GM23338 (cell line): ENCODE data around the gene SLC6A12. TPM values are rescaled to one million over a fixed set of nuclear protein-coding genes. Genes with fewer than 3 reads are reported as not detected.

Source experiments
- ATAC-seq: fragments of 200-7000 bp; cut with Tn5 transposase; 3 replicates; pipeline ENCODE4 v1.9.1; 2020
- DNase-seq: peaks from one replicate; pipeline ENCODE4 v3.0.0-alpha.2; 2015; ENCODE audit warnings: low spot score
- H2AFZ ChIP-seq: fragments of 200-600 bp; sonication (generic); 2 replicates; pipeline ENCODE4 v1.8.0; 2016; ENCODE audit warnings: antibody characterized with exemption, mild to moderate bottlenecking, moderate library complexity
- H3F3A ChIP-seq: fragments of 200-600 bp; sonication (generic); replicated peaks from 2 replicates; pipeline ENCODE4 v1.8.0; 2017; ENCODE audit warnings: antibody characterized with exemption, mixed run types, low read depth
- H3K27ac ChIP-seq: fragments of 200-600 bp; sonication (generic); 2 replicates; pipeline ENCODE4 v1.6.1; 2016; ENCODE audit warnings: low read depth
- H3K27me3 ChIP-seq: fragments of 200-600 bp; sonication (generic); 2 replicates; pipeline ENCODE4 v1.8.0; 2016; ENCODE audit warnings: mild to moderate bottlenecking, mixed run types, moderate library complexity; ENCODE audit not compliant: insufficient read depth
- H3K36me3 ChIP-seq: fragments of 200-600 bp; sonication (generic); 2 replicates; pipeline ENCODE4 v1.8.0; 2016; ENCODE audit warnings: mild to moderate bottlenecking; ENCODE audit not compliant: insufficient read depth
- H3K4me1 ChIP-seq: fragments of 200-600 bp; sonication (generic); 2 replicates; pipeline ENCODE4 v1.8.0; 2016; ENCODE audit warnings: mild to moderate bottlenecking, moderate library complexity; ENCODE audit not compliant: insufficient read depth
- H3K4me2 ChIP-seq: fragments of 200-600 bp; sonication (generic); 2 replicates; pipeline ENCODE4 v1.7.1; 2017; ENCODE audit warnings: mixed run types
- H3K4me3 ChIP-seq: fragments of 200-600 bp; sonication (generic); 2 replicates; pipeline ENCODE4 v1.6.1; 2016; ENCODE audit warnings: mixed run types
- H3K79me2 ChIP-seq: fragments of 200-600 bp; sonication (generic); replicated peaks from 2 replicates; pipeline ENCODE4 v1.8.0; 2017; ENCODE audit warnings: mild to moderate bottlenecking; ENCODE audit not compliant: insufficient read depth
- H3K9me2 ChIP-seq: fragments of 200-600 bp; sonication (generic); 2 replicates; pipeline ENCODE4 v1.8.0; 2017; ENCODE audit not compliant: insufficient read depth
- H4K20me1 ChIP-seq: fragments of 200-600 bp; sonication (generic); replicated peaks from 2 replicates; pipeline ENCODE4 v1.8.0; 2017; ENCODE audit warnings: mild to moderate bottlenecking; ENCODE audit not compliant: insufficient read depth
- H3K27ac Mint-ChIP-seq: 2 replicates; pipeline ENCODE4 v1.8.0; 2020; ENCODE audit warnings: inconsistent platforms, mild to moderate bottlenecking, moderate library complexity, mixed read lengths
- H3K27me3 Mint-ChIP-seq: 3 replicates; pipeline ENCODE4 v1.8.0; 2022; ENCODE audit warnings: low read depth, mild to moderate bottlenecking, moderate library complexity, mixed read lengths, inconsistent platforms; ENCODE audit not compliant: insufficient read depth, poor library complexity
- H3K36me3 Mint-ChIP-seq: 3 replicates; pipeline ENCODE4 v1.8.0; 2021; ENCODE audit warnings: low read depth, mild to moderate bottlenecking, inconsistent platforms, moderate library complexity, mixed read lengths
- H3K4me1 Mint-ChIP-seq: 3 replicates; pipeline ENCODE4 v1.8.0; 2020; ENCODE audit warnings: mild to moderate bottlenecking, inconsistent platforms, mixed read lengths
- H3K4me3 Mint-ChIP-seq: 3 replicates; pipeline ENCODE4 v1.8.0; 2021; ENCODE audit warnings: moderate library complexity, mild to moderate bottlenecking, inconsistent platforms, mixed read lengths
- H3K9me3 Mint-ChIP-seq: 3 replicates; pipeline ENCODE4 v1.8.0; 2020; ENCODE audit warnings: moderate library complexity, mild to moderate bottlenecking, inconsistent platforms, mixed read lengths
- CREB1 ChIP-seq: fragments of 250-450 bp; sonication (Bioruptor Pico); IDR thresholded peaks from 2 replicates; pipeline ENCODE4 v1.5.0; 2020; ENCODE audit warnings: low read depth, mild to moderate bottlenecking, moderate library complexity
- ETS1 ChIP-seq: IDR thresholded peaks from 2 replicates; pipeline ENCODE4 v1.6.1; 2016; ENCODE audit warnings: antibody characterized with exemption
- EZH2phosphoT487 ChIP-seq: fragments of 200-600 bp; sonication (generic); IDR thresholded peaks from one replicate; pipeline ENCODE4 v1.8.1; 2018; ENCODE audit warnings: antibody characterized with exemption; ENCODE audit not compliant: unreplicated experiment
- JUNB ChIP-seq: IDR thresholded peaks from one replicate; pipeline ENCODE4 v1.6.1; 2016; ENCODE audit warnings: antibody characterized with exemption; ENCODE audit not compliant: unreplicated experiment
- STAT1 ChIP-seq: IDR thresholded peaks from one replicate; pipeline ENCODE4 v1.6.1; 2016; ENCODE audit warnings: antibody characterized with exemption; ENCODE audit not compliant: unreplicated experiment
- ZNF114 ChIP-seq: fragments of 250-450 bp; sonication (Bioruptor Pico); IDR thresholded peaks from 2 replicates; pipeline ENCODE4 v1.5.0; 2020; ENCODE audit warnings: mild to moderate bottlenecking, moderate library complexity
- ZNF331 ChIP-seq: fragments of 250-450 bp; sonication (Bioruptor Pico); IDR thresholded peaks from 2 replicates; pipeline ENCODE4 v1.5.0; 2020; ENCODE audit warnings: low read depth, mild to moderate bottlenecking, moderate library complexity
- ZNF462 ChIP-seq: fragments of 250-450 bp; sonication (Bioruptor Pico); IDR thresholded peaks from 2 replicates; pipeline ENCODE4 v1.5.0; 2020; ENCODE audit warnings: mild to moderate bottlenecking, moderate library complexity
- polyA plus RNA-seq: library from polyadenylated mRNA; unstranded; fragments of >200 nt; fragmentation: Nextera tagmentation; extraction: Ambion mirVana; gene quantifications from 2 replicates; pipeline ENCODE4 v1.2.1, GENCODE V29; 2016
- total RNA-seq: library from RNA; depleted of rRNA; stranded (reverse); fragments of >200 nt; shearing (Covaris generic); gene quantifications from 2 replicates; pipeline ENCODE4 v1.2.3, GENCODE V29; 2014

Gene SLC6A12
- total and polyA plus RNA-seq, 2 experiments from 2014 or later, result 0.56 TPM; not detected in 1

DNA sequence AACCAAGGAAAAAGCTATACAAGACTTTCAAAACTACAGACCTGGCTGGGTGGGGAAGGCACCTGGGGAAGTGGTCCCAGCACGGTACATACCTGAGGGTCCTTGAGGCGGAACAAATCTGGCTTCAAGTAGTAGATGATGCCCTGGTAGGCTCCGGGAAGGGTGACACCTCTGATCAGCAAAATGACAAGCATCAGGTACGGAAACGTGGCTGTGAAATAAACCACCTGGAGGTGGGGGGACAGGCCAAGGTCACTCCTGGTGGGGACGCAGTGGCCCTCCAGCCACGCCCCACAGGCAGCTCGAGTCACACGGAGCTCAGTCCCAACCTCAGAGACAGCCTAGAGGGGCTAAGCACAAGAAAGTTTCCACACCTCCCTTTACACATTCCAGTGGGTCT, 15.3 kb downstream of the SLC6A12 start (continued):
- TF ChIP-seq ZNF462 (CRISPR knock-in tag) (no peak), STAT1 (no peak)

GRCh38 chr12:197911-198695, 15.9 kb downstream of the SLC6A12 start:
- peaks cover 24% of the 10 kb centered on the region for H3K27me3 Mint-ChIP-seq
- no peak for ATAC-seq
- Histone ChIP-seq H3K27ac (no peak overlapping the region), H3F3A (0 out of 2 replicates have a peak, but pooled peaks cover 3% of the 10 kb centered on the region), H3K4me3 (no peak overlapping the region), H3K9me2 (no peaks in the 10 kb centered on the region), H3K36me3 (no peaks in the 10 kb centered on the region), H3K4me1 (peaks cover 26% of the 10 kb centered on the region), H3K4me2 (no peak overlapping the region), H2AFZ (no peak overlapping the region), H3K79me2 (no peaks in the 10 kb centered on the region), H3K27me3 (peaks cover 21% of the 10 kb centered on the region), H4K20me1 (no peaks in the 10 kb centered on the region)
- peaks cover 6% of the 10 kb centered on the region; the same call in 2 of the 3 replicates for H3K9me3 Mint-ChIP-seq
- no peak overlapping the region for H3K4me3 Mint-ChIP-seq
- no peaks in the 10 kb centered on the region for H3K36me3 Mint-ChIP-seq
- H3K4me1 Mint-ChIP-seq, result peaks cover 21% of the 10 kb centered on the region
- no peak overlapping the region for H3K27ac Mint-ChIP-seq
- no peak for DNase-seq
- TF ChIP-seq ZNF331 (CRISPR knock-in tag) (no peak), ZNF462 (CRISPR knock-in tag) (no peak), CREB1 (CRISPR knock-in tag) (no peak), EZH2phosphoT487 (no peak), JUNB (no peak), ZNF114 (CRISPR knock-in tag) (no peak), ETS1 (no peak)
